Sigmoid colon (tissue), 4 donors: ENCODE data around the gene MRPS31.

Experiments
- EP300 ChIP-seq, 4 donors: sonication (generic); formaldehyde crosslinking; IDR thresholded peaks; one replicate each; pipeline ENCODE4 v1.6.1; 2017; ENCODE audit warnings: antibody characterized with exemption in 4 of 4
- TF ChIP-seq, protein P1 (sequence below), 4 experiments: fragments of 450-650 bp in 3 of 4; fragments of 200-600 bp in 1 of 4; IDR thresholded peaks; one replicate each; pipeline ENCODE4 v1.5.1; 2016 to 2019; ENCODE audit warnings: antibody characterized with exemption in 4 of 4, mild to moderate bottlenecking in 3 of 4, moderate library complexity in 2 of 4

- no peak for TF ChIP-seq EP300 (IDR thresholded peaks at IDR 0.05)
- TF ChIP-seq, protein P1, sequence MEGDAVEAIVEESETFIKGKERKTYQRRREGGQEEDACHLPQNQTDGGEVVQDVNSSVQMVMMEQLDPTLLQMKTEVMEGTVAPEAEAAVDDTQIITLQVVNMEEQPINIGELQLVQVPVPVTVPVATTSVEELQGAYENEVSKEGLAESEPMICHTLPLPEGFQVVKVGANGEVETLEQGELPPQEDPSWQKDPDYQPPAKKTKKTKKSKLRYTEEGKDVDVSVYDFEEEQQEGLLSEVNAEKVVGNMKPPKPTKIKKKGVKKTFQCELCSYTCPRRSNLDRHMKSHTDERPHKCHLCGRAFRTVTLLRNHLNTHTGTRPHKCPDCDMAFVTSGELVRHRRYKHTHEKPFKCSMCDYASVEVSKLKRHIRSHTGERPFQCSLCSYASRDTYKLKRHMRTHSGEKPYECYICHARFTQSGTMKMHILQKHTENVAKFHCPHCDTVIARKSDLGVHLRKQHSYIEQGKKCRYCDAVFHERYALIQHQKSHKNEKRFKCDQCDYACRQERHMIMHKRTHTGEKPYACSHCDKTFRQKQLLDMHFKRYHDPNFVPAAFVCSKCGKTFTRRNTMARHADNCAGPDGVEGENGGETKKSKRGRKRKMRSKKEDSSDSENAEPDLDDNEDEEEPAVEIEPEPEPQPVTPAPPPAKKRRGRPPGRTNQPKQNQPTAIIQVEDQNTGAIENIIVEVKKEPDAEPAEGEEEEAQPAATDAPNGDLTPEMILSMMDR (IDR thresholded peaks at IDR 0.05) = no peak
These were observed 47.9 kb upstream of the MRPS31 start for GRCh38 chr13:40818926-40819325.
